ENCODE measurements around the gene PARP6. TPM values are rescaled to one million over a fixed set of nuclear protein-coding genes. Genes with fewer than 3 reads are reported as not detected.

The PARP6 gene
- total and polyA plus RNA-seq, 2 of the 8 experiments (the other 6 are each of a cell fraction or from before 2014, with no cell fraction given): 39.8 to 45.3 TPM

DNA sequence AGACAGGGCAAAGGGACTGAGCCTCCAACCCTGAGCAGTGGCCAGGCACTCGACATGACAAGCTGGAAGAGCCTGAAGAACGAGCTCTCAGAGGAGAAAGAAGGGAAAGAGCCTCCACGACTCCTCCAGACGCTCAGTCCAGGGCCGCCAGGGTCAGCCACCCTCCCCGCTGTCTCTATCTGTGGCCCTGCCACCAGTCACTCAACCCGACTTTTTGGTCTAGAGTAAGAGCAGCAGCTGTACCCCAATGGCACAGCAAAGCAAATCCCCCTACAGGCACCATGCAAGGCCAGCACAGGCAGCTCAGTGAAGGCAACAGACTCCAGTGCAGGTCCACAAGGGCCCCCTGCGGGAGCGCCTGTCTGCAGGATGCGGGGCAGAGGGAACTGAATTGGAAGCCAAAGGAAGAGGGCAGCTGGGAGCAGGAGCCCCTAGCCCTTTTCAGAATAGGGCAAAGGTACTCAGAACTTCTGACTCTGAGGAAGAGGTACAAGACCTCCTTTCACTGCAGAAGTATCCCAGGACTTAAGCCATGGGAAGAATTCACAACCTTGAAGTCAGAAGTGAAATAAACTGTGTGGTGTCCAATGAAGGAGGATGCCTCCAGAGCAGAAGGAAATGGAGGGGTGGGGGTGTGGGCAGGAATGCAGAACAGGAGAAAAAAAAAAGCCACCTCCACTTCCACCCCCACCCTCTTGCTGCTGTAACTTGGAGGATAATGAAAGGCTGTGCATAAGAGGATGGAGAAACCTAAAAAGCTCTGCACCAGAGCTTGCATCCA is 66.3 kb downstream of the PARP6 start (continued):
- no peak for TF ChIP-seq KDM1A (IDR thresholded peaks at IDR 0.05; ENCODE audit: borderline replicate concordance, low read length)

Measured in H1 (cell line).